ENCODE data around the gene ADSL. TPM values are rescaled to one million over a fixed set of nuclear protein-coding genes. Genes with fewer than 3 reads are reported as not detected.

Gene ADSL
- total RNA-seq, 1 donor from 2014 or later = 48.5 TPM

DNA sequence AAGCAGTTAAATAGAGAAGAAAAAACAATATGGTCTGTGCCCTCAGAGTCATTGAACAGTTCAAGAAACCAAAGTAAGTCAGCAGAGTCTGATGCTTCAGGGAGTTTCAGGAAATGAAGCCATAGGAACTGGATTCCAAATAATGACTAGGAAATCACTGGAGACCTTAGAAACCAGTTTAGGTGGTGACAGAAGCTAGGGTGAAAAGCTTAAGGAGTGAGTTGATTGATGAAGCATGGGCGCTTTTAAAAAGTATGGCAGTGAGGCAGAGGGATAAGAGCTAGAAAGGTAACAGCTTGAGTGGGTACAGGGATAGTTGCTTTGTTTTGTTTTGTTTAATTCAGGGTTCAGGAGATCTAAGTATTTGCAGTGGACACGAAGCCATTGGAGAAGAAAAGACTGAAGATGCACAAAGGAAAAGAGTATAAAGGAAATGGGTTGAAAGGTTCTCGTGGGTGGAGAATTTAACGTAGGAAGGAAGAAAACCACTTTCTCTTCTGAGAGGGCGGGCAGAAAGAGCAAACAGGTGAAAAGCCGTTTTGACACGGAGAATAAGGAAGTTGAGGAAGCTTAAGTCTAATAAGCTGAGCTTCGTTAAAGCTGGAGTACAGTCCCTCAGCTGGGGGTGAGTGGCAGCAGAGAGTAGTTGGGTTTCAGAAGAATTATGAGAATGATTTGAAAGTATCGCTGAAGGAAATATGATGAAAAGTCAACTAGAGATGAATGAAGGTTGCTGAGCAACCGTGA is 38.9 kb downstream of the ADSL start:
- H3K9me3 ChIP-seq (replicated peaks) = no peaks in the 10 kb centered on the region
- no peaks in the 10 kb centered on the region for H3K36me3 ChIP-seq
- no peak for TF ChIP-seq CTCF (IDR thresholded peaks at IDR 0.05; ENCODE audit: borderline replicate concordance)
- no peak overlapping the region for H3K27ac ChIP-seq (replicated peaks)
- peaks cover 26% of the 10 kb centered on the region for H3K4me1 ChIP-seq
- H3K27me3 ChIP-seq (ENCODE audit: low read depth) = no peaks in the 10 kb centered on the region
- intact Hi-C loops (cut with micrococcal nuclease) = no loop called here
- H3K4me3 ChIP-seq = no peak overlapping the region
- DNase-seq = no peak

- Histone ChIP-seq H3K4me1 (peaks cover 26% of the 10 kb centered on the region), H3K9me3 (replicated peaks) (no peaks in the 10 kb centered on the region), H3K36me3 (no peaks in the 10 kb centered on the region), H3K27ac (replicated peaks) (no peak overlapping the region), H3K4me3 (no peak overlapping the region), H3K27me3 (ENCODE audit: low read depth) (no peaks in the 10 kb centered on the region)
- TF ChIP-seq CTCF (IDR thresholded peaks at IDR 0.05; ENCODE audit: borderline replicate concordance) = no peak
- DNase-seq = no peak
- intact Hi-C loops (cut with micrococcal nuclease) = no loop called here
Observed at GRCh38 chr22:40387746-40388145, 41.4 kb downstream of the ADSL start.

- no peak overlapping the region for H3K27ac ChIP-seq (replicated peaks)
- H3K9me3 ChIP-seq (replicated peaks) = no peaks in the 10 kb centered on the region
- peaks cover 26% of the 10 kb centered on the region for H3K4me1 ChIP-seq
- TF ChIP-seq CTCF (IDR thresholded peaks at IDR 0.05; ENCODE audit: borderline replicate concordance) = no peak
- no peak overlapping the region for H3K4me3 ChIP-seq
- no peaks in the 10 kb centered on the region for H3K36me3 ChIP-seq
- intact Hi-C loops (cut with micrococcal nuclease) = no loop called here
- H3K27me3 ChIP-seq (ENCODE audit: low read depth) = no peaks in the 10 kb centered on the region
- DNase-seq = no peak
Observed at GRCh38 chr22:40388231-40388630, 41.9 kb downstream of the ADSL start.

DNA sequence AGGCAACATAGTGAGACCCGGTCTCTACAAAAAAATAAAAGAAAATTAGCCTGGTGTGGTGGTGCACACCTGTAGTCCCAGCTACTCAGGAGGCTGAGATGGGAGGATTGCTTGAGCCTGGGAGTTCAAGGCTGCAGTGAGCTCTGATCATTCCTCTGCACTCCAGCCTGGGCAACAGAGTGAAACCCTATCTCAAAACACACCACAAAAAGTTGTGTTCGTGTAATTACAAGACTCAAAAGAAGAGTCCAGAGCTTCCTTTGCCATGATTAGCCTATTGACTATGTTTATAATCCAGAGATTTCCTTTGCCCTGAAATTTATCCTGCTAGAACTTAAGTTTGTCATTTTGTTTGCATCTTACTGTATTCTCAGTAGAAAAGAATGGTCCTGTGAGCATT is 45.1 kb downstream of the ADSL start:
- intact Hi-C loops (cut with micrococcal nuclease) = no loop called here
- no peak for DNase-seq
- Histone ChIP-seq H3K27me3 (ENCODE audit: low read depth) (no peaks in the 10 kb centered on the region), H3K9me3 (replicated peaks) (no peaks in the 10 kb centered on the region), H3K4me3 (no peak overlapping the region), H3K4me1 (peaks cover 8% of the 10 kb centered on the region), H3K36me3 (no peaks in the 10 kb centered on the region), H3K27ac (replicated peaks) (no peak overlapping the region)
- TF ChIP-seq CTCF (IDR thresholded peaks at IDR 0.05; ENCODE audit: borderline replicate concordance) = no peak

GRCh38 chr22:40392618-40393017 is 46.3 kb downstream of the ADSL start:
- no peak for DNase-seq
- Histone ChIP-seq H3K4me1 (peaks cover 16% of the 10 kb centered on the region), H3K9me3 (replicated peaks) (no peaks in the 10 kb centered on the region), H3K27me3 (ENCODE audit: low read depth) (no peaks in the 10 kb centered on the region), H3K27ac (replicated peaks) (no peak overlapping the region), H3K4me3 (no peak overlapping the region), H3K36me3 (no peaks in the 10 kb centered on the region)
- no peak for TF ChIP-seq CTCF (IDR thresholded peaks at IDR 0.05; ENCODE audit: borderline replicate concordance)
- intact Hi-C loops (cut with micrococcal nuclease) = no loop called here

Data from left ventricle myocardium inferior (tissue), 1 donor.